Stimulated activated naive CD4-positive, alpha-beta T cell (primary cell): ENCODE results near the gene SFTPA1.
"Not testable (repeated sequence)": the region's sequence is repeated elsewhere in the genome, so short reads cannot be mapped to it uniquely, and the experiment has no call there.

ENCODE experiments used
- DNase-seq, 6 experiments: peaks; one replicate each; lab custom pipeline; 2025; lab: John Stamatoyannopoulos, UW

SFTPA1 gene

GRCh38 chr10:79611193-79611976, 646 bp downstream of the SFTPA1 start:
- DNase-seq, result not testable (repeated sequence)

GRCh38 chr10:79615577-79615976, 4.8 kb downstream of the SFTPA1 start:
- no peak for DNase-seq

GRCh38 chr10:79616164-79616563, 5.4 kb downstream of the SFTPA1 start:
- DNase-seq, result no peak

GRCh38 chr10:79623663-79624062, 12.9 kb downstream of the SFTPA1 start:
- not testable (repeated sequence) for DNase-seq

GRCh38 chr10:79627075-79627474, 16.3 kb downstream of the SFTPA1 start:
- DNase-seq, result no peak

- no peak for DNase-seq
Observed at GRCh38 chr10:79628083-79628482, 17.3 kb downstream of the SFTPA1 start.

GRCh38 chr10:79628988-79629954, 18.5 kb downstream of the SFTPA1 start:
- no peak for DNase-seq

GRCh38 chr10:79629955-79630327, 19.2 kb downstream of the SFTPA1 start:
- no peak for DNase-seq

- DNase-seq, result not testable (repeated sequence)
Observed at GRCh38 chr10:79636654-79637199, 26.0 kb downstream of the SFTPA1 start.

GRCh38 chr10:79638318-79638717, 27.6 kb downstream of the SFTPA1 start:
- no peak for DNase-seq

- DNase-seq, result not testable (repeated sequence)
Observed at GRCh38 chr10:79652695-79653094, 42.0 kb downstream of the SFTPA1 start.

- not testable (repeated sequence) for DNase-seq
Observed at GRCh38 chr10:79663287-79663686, 52.5 kb downstream of the SFTPA1 start.

- DNase-seq, result not testable (repeated sequence)
Observed at GRCh38 chr10:79664686-79665085, 53.9 kb downstream of the SFTPA1 start.
